ENCODE measurements around the gene CCDC6. TPM values are rescaled to one million over a fixed set of nuclear protein-coding genes. Genes with fewer than 3 reads are reported as not detected.
A peak's percentile ranks its signal among the peaks of the same experiment; 100 is the strongest.

The CCDC6 gene
- total and polyA plus RNA-seq, 2 of the 4 experiments (the other 2 are of a cell fraction): 21.8 to 30.8 TPM

DNA sequence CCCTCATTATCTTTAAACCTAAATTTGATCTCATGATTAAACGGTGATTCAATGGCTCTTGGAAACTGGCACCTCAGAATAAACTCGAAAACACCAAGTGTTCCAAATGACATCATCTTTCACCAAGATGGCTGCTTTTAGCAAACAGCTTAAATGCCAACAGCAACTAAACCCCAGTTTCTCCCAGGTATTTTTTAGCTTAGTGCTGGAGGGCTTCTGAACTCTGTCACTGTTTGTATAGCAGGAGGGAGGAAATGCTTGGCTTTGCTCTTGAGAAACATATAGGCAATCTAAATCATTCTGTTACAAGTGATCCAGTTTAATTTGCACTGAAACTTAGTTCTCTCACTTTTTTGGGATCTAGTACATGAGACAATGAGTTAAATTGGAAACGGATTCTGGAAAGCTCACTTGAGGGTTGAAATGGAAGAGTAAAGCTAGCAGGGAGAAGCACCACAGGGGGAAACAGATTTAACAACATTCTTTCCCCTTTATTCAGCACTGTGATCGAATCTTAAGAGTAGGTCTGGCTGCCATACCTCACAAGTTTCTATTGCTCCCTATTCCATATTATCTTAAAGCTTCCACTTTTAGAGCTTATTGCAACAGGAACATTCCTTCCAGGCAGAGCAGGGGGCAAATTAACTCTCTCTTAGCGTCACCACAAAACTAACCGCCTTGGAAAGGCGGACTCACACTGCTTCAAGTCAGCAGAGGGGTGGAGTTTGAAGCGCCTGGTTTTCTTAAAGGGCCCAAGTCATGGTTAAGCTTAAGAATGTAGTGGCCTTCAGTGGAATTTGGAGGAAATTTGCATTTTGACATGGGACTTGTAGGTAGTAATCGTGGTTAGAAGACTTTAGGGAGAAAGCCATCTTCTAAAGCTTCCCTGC lies 1.8 kb upstream of the CCDC6 start:
- Histone ChIP-seq H3K4me2 (ENCODE audit: low read depth, low read length) (peak overlapping the region; percentile 66), H3K27me3 (ENCODE audit: control insufficient read depth, insufficient read depth, low read length) (no peaks in the 10 kb centered on the region), H2BK15ac (ENCODE audit: low read depth, low read length) (0 out of 3 replicates have a peak overlapping the region, but pooled peaks have one; percentile 18), H2AK9ac (replicated peaks; ENCODE audit: low read depth, low read length, poor library complexity) (peak overlapping the region; percentile 66), H3K9me3 (ENCODE audit: control insufficient read depth, insufficient read depth, low read length) (no peaks in the 10 kb centered on the region), H3K4me1 (ENCODE audit: control insufficient read depth, insufficient read depth, low read length) (peaks cover 3% of the 10 kb centered on the region), H3K9ac (ENCODE audit: low read depth, low read length) (peak overlapping the region; percentile 63; the same call in 1 of the 2 replicates), H4K91ac (ENCODE audit: insufficient read depth, low read depth, low read length) (peak overlapping the region; percentile 47), H3K14ac (replicated peaks; ENCODE audit: low read depth, low read length) (peak overlapping the region; percentile 80), H3K23ac (ENCODE audit: low read depth, low read length) (peak overlapping the region; percentile 73), H2AFZ (replicated peaks; ENCODE audit: low read length, poor library complexity) (peak overlapping the region; percentile 79), H3K4me3 (ENCODE audit: insufficient read depth, low read depth, low read length) (peak overlapping the region; percentile 35), H3K27ac (ENCODE audit: insufficient read depth, low read length) (peak overlapping the region; percentile 42; the same call in 1 of the 2 replicates), H3K79me1 (ENCODE audit: low read depth in 1 of 2, low read length in 2 of 2) (peaks cover 16 to 27% of the 10 kb centered on the region in 2 experiments), H3K9me1 (ENCODE audit: insufficient read depth, low read length) (no peaks in the 10 kb centered on the region), H2BK20ac (ENCODE audit: low read depth, low read length) (peak overlapping the region; percentile 52), H3K36me3 (ENCODE audit: control insufficient read depth, insufficient read depth, low read length) (no peaks in the 10 kb centered on the region), H2BK5ac (ENCODE audit: low read depth, low read length, poor library complexity, severe bottlenecking) (peak overlapping the region; percentile 90), H2BK120ac (ENCODE audit: low read depth, low read length) (peak overlapping the region; percentile 23), H3K4ac (ENCODE audit: low read depth, low read length) (peak overlapping the region; percentile 28; the same call in 1 of the 2 replicates), H2AK5ac (ENCODE audit: low read depth, low read length) (no peak overlapping the region), H3K56ac (ENCODE audit: extremely low read depth, insufficient read depth, low read length) (peak overlapping the region; percentile 73), H4K20me1 (ENCODE audit: insufficient read depth, low read length) (peaks cover 21% of the 10 kb centered on the region; the same call in 1 of the 2 replicates), H3K18ac (ENCODE audit: low read depth, low read length) (peak overlapping the region; percentile 61), H4K5ac (ENCODE audit: low read depth, low read length) (peak overlapping the region; percentile 51), H4K8ac (ENCODE audit: low read depth in 2 of 2, low read length in 2 of 2) (peak overlapping the region; percentile 43 to 88)
- dilution Hi-C loops (cut with HindIII; ENCODE audit: low sequenced_read_pairs, unreplicated experiment) (no loop called here), in situ Hi-C loops (cut with MboI; ENCODE audit: low sequenced_read_pairs) (no loop called here), intact Hi-C loops (cut with micrococcal nuclease) (loop anchor here (2.0 to 5.0 kb wide), 3 partner anchors 77 to 299 kb away; no protein-coding TSS in a partner anchor)
- WGBS, 2 experiments (ENCODE audit: extremely low coverage in 2 of 2, insufficient read length in 1 of 2): no CpG with 5 or more reads among the region's 9 CpGs
- TF ChIP-seq RFX5 (IDR thresholded peaks at IDR 0.05; ENCODE audit: low read depth, low read length): no peak
- TF ChIP-seq MAZ (IDR thresholded peaks at IDR 0.05; ENCODE audit: borderline replicate concordance, low read depth, low read length): peak; percentile 63; the same call in 1 of the 2 replicates
- peak; percentile 64 for TF ChIP-seq CEBPB (IDR thresholded peaks at IDR 0.05; ENCODE audit: low read depth, low read length)
- CTCF ChIA-PET: interaction anchor here (1.3 kb wide), 1 partner anchor 13 kb away, joined by 3 read pairs; no protein-coding TSS in a partner anchor
- POLR2A ChIA-PET (ENCODE audit: unreplicated experiment): no interaction called here
- DNase-seq (peak; percentile 85), ATAC-seq (ENCODE audit: low read depth) (peak; percentile 60)
- BruUV-seq (replicated peaks): no TSS peak

All from IMR-90 (cell line).